GM12801 (cell line): ENCODE measurements around the gene FAM13B.

Source experiments
- TF ChIP-seq, protein P1 (sequence below): IDR thresholded peaks from one replicate; pipeline ENCODE4 v1.5.1; 2011; ENCODE audit warnings: control low read depth; ENCODE audit not compliant: insufficient read length; ENCODE audit errors: extremely low read depth

FAM13B gene

DNA sequence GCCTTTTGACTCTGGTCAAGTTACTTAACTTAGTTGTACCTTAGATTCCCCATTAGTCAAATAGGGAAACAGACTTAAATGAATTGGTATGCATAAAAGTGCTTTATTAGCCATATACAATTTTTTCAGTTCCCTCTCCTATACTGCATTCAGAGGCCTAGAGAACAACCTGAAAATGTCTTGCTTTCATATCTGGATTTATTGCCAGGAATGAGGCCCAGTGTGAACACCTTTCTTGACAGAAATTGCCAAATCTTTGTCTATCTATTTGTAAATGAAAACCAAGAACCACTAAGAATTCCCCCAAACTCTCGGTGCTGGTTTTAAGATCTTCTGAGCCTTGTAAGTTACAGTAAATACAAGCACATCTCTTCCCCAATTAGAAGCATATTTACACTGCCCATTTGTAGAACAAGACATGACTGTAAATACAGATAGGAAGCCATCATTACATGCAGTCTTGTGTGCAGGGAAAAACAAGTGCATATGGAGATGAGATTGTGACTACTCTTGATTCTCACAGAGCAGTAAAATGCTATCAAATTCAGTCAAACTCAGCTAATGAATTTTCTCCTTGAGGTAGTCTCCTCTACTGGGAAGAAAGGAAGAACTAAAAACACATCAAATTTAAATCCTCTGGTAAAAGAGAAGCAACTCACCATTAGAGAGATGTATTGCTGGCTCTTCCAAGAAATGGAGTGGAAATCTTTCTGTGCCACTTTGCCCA, 5.2 kb upstream of the FAM13B start:
- TF ChIP-seq, protein P1, sequence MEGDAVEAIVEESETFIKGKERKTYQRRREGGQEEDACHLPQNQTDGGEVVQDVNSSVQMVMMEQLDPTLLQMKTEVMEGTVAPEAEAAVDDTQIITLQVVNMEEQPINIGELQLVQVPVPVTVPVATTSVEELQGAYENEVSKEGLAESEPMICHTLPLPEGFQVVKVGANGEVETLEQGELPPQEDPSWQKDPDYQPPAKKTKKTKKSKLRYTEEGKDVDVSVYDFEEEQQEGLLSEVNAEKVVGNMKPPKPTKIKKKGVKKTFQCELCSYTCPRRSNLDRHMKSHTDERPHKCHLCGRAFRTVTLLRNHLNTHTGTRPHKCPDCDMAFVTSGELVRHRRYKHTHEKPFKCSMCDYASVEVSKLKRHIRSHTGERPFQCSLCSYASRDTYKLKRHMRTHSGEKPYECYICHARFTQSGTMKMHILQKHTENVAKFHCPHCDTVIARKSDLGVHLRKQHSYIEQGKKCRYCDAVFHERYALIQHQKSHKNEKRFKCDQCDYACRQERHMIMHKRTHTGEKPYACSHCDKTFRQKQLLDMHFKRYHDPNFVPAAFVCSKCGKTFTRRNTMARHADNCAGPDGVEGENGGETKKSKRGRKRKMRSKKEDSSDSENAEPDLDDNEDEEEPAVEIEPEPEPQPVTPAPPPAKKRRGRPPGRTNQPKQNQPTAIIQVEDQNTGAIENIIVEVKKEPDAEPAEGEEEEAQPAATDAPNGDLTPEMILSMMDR: no peak

DNA sequence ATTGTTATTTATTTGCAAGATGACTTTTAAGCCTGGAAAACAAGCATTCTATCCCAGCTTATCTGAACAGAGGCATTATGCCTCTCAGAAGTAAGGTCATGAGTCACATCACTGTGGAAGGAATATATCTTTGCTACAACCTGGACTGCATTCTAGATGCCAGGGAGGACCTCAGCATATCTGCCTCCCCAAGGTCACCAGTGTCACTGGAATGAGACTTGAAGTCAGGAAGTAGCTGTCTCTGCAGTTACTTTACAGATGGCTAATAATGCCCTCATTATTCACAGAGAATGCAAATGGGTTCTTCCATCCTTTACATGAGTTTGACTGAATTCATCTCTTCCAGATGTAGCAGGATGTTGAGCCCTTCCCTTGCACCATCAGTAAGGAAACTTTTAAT, 4.4 kb upstream of the FAM13B start:
- TF ChIP-seq, protein P1: no peak

DNA sequence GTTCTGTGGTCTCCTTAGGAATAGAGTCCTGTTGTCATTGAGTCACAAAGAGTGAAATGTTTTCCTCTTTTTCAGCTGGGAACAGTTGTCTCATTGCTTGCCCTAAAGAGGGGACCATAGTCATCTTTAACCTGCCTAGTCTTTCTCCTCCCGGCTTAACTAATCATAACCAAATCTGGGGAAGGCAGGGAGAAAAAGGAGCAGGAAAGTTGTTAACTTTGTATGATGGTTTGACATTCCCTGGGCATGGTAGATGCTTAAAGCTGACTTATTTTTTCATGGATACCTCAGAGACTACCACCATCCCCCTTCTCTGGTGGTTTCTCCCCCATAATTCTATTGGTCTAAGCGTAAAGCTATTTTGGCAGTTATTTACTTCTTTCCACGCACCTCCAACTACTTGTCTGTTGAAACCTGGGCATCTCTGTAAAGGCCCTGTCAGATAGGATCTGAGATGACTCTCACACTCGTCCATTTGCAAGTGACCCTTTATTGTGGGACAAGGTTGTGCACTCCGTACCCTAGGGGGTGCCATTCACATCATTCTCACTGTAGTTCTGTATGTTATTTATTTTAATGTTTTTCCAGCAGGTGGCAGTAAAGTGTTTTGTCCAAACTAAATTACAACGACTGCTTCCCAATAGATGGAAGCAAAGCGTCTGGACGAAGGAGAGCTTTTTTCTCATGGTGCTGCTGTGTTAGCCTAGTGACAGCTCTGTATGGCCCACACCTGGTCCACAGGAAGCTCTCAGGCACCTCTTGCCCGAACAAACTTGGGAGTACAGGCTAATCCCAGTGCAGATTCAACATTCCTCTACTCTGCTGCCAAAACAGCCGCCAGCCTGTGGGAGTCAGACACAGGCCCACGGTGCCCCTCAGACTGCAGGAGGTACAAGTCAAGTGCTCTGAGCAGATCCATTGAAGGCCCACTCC, 3.0 kb upstream of the FAM13B start:
- TF ChIP-seq, protein P1: peak; percentile 62

DNA sequence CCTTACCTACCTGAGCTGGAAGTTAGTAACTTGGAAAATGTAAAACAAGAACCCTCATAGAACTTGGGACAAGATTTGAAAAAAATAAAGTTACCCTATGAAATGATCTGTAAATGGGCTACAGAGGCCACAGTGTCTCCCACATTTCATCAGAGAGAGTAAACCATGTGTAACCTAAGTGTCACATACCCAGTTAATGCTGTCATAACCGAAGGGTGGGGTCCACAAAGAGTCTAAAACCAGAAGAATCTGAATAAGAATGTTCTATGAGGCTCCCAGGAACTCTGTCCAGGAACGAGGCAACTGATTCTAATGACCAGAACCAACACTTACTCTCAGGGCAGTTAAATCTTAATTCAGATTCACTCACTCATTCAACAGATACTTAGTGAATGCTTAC, 1.0 kb upstream of the FAM13B start:
- TF ChIP-seq, protein P1: no peak

DNA sequence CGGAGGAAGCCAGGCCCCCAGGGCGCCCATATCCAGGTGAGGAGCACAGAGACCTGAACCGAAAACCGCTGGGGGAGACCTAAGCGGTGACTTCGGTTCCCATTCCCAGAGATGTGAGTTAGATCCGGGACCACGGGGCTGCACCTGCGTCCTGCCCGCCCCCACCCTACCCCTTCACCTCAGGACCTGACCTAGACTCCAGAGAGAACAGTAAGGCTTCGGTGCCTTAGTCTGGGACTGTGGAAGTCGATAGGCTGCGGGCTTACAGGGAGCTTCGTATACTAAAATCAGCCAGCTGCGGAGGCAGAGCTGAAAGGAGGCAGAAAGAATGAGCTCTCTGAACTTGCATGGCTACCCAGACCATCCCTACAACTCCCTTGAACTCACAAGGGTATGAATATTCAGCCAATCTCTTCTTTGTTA, 518 bp upstream of the FAM13B start:
- TF ChIP-seq, protein P1: no peak

DNA sequence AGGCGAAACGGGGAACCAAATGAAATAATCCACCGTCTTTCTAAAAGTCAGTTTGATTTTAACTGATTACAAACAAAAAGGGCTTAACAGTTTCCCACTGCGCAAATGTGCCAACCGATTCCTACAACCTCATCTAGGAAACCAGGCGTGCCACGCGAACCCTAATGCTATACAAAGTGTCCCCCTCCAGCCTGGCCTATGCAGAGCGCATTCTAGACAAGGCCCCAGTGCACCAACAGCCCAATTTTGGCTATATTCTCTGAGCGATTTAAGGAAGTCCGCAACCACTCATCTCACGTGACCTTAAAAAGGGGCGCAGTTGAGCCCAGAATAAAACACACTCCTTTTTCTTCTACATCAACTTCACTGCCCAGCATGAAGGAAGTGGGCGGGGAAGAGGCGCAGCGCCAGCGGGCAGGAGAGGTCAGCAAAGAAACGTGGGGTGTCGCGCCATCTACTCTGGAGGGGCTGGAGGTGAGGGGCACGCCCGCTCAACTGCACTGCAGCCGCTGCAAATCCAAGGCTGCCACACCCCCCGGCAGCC, 779 bp downstream of the FAM13B start:
- TF ChIP-seq, protein P1: no peak

DNA sequence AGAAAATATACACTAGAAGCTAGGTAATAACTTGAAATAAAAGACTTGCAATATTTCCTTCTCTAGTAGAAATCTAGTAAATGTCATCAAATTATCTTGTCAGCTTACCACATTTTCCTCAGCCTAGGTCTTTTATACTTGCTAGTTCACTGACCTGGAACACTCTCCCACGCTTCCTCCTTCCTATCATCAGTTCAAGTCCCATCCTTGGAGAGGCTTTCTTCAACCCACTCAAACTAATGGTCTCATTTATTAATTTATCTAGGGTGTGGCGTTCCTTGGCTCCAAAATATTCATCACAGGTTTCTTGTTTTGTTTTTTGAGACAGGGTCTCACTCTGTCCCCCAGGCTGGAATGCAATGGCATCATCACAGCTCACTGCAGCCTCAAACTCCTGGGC, 2.9 kb downstream of the FAM13B start:
- TF ChIP-seq, protein P1: no peak
